HG02798 (cell line): Measurements from ENCODE around the gene BCO2.

Source experiments
- ATAC-seq: cut with Tn5 transposase; IDR thresholded peaks from one replicate; pipeline ENCODE4 v1.9.1; 2021; ENCODE audit warnings: mild to moderate bottlenecking; ENCODE audit not compliant: unreplicated experiment, poor library complexity

Gene BCO2

DNA sequence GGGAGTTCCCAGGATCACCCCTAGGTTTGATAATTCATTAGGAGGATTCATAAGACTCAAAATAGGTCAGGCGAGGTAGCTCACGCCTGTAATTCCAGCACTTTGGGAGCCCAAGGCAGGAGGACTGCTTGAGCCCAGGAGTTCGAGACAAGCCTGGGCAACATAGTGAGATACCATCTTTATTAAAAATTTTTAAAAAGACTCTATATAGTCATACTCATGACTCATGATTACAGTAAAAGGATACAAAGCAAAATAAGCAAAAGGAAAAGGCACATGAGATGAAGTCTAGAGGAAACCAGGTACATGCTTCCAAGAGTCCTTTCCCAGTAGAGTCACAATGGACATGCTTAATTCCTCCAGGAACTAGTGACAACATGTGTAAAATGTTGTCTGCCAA, 37.0 kb downstream of the BCO2 start:
- no peak for ATAC-seq

DNA sequence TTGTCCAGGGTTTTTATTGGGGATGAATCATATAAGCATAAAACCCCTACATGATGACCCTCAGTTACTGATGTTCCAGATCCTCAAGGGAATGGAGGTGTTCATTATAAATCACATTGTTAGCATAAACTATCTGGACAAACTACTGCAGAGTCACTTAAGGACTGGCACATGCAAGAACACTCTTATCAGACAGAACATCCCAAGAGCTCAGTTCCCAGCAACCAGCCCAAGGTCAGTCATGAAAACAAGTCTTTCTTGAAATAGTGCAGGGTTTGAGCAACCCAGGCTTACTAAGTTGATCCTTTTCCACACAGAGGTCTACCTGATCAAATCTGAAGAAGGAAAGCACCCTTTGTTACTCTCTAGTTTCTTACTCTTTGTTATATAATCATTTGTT, 37.4 kb downstream of the BCO2 start:
- ATAC-seq = no peak

DNA sequence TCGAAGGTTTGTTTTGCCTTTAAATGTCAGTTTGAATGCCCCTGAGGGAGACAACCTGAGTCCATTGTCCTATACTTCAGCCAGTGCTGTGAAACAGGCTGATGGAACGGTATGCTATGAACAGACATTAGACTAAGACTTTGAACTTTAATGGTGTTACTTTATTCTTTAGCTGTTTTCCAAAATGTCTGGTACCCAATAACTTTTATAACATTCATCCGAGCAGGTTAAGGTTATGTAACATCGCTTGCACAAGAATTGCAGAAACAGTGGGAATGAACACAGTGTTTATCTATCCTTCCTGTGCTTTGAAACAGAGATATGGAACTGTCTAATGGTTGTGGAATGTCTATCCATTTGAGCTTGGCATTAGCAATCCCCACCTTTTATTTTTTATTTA, 38.4 kb downstream of the BCO2 start:
- ATAC-seq = no peak

DNA sequence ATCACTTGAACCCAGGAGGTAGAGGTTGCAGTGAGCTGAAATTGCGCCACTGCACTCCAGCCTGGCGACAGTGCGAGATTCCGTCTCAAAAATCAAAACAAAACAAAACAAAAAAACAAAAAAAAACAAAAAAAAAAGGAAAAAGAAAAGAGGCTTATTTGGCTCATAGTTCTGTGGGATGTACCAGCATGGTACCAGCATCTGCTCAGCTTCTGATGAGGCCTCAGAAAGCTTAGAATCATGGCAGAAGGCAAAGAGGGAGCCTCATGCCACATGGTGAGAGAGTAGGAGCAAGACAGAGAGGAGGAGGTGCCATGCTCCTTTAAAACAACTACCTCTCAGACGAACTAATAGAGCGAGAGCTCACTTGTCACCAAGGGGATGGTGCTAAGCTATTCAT, 40.3 kb downstream of the BCO2 start:
- no peak for ATAC-seq

DNA sequence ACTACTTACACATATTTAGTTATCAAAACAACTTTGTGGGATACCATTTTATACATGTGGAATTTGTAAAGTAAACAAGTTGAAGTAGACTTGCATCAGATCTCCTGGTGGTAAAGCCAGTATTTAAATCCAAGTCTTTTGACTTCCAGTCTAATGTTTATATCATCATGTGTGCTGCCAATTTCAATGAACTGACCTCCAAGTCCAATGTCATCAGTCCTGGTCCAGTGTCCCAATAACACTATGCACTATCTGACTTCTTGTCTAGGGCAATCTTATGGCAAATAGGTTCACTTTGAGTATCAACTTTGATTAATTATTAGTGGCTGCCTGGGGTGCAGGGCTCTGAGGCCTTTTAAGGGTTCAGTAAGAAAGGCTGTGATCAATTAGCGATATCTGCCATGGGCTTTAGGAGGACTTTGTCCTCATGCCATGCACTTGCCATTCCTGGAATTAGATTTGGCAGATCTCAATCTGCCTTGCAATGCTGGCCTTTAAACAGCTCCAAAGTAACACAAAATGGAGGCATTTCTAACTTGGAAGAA, 41.3 kb downstream of the BCO2 start:
- no peak for ATAC-seq

DNA sequence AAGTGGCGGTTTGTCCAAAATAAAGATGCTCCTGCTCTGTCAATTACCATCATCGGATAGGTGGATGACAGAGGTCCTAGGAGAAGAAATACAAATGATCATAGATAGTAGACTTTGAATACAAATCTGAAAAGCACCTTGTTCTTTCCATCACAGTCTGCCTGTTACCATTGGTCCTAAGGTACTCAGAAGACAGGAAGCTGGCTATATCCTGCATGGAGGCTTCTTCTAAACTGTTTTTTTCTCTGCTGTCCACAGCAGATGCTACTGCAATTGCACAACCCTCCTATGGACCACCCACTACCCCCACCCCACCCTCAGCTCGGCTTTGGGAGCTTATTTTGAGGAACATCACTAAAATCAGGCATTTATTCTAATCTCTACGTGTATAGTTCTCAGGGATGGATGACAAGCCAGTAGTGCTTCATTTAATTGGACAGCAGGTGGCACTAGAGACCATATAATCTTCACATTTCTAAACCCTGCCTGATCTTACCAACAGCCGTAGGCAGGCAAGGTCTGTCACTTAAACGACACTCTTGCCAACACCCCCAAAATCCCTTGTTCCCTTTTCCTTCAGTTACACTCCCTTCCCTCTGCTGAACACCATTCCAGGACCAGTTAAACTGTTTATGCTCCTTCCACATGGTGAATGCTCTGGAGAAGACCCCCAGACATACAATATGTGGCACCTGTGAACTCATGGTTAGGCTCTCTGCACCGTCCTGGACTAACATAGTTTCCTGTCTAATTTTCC, 44.3 kb downstream of the BCO2 start:
- ATAC-seq = peak; percentile 98

DNA sequence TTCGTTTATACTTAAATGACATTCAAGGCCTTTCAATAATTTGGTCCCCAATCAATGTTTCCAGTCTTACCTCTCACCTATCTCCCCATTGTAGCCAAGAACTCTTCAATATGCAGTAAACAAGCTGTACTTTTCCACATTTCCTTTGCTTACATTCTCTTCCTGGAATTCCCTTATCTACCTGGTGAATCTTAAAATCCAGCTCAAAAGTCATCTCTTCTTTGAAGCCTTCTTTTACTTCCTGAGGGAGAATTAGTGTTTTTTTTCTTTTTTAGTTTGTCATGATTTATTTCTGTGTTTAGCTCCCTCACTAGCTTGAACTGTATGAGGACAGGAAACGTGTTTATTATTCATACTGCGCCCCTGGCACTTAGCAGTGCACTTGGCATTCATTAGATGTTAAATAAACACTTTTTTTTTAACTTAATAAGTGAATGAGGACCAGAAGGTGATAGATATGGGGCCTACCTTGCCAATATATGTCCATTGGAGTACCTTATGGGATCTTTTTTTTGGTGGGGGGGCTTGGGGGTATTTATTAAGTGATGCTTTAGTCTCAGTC, 46.0 kb downstream of the BCO2 start:
- no peak for ATAC-seq

DNA sequence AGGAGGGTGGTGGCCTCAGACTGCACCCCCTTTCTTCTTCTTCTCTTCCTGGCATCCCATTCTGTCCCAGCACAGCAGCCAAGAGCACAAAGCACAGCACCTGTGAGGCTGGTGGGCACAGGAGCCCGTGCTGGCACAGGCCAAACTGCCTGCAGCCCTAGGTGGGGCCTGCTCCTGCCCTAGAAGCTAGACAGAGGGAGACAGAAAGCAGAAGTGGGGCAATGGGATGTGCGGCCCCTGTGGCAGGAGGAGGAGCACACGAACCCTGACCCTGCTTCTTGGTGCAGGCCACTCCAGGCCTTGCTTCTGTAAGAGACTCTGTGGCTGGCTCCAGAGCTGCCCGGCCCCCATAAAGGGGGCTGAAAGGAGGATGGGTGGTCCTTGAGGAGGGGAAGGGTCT, 47.0 kb downstream of the BCO2 start:
- ATAC-seq = no peak

DNA sequence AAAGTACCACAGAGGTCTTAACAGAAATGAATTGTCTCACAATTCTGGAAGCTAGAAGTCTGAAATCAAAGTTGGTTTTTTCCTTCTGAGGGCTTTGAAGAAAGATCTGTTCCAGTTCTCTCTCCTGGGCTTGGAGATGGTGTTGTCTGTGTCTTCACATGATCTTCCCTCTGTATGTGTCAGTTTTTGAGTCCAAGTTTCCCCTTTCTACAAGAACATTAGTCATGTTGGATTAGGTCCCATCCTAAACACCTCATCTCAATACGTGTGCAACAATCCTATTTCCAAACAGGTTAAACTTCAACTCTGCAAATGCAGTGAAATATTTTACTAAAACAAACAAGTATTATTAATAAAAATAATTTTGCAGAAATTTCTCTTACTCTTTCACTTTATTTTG, 47.8 kb downstream of the BCO2 start:
- ATAC-seq = no peak

DNA sequence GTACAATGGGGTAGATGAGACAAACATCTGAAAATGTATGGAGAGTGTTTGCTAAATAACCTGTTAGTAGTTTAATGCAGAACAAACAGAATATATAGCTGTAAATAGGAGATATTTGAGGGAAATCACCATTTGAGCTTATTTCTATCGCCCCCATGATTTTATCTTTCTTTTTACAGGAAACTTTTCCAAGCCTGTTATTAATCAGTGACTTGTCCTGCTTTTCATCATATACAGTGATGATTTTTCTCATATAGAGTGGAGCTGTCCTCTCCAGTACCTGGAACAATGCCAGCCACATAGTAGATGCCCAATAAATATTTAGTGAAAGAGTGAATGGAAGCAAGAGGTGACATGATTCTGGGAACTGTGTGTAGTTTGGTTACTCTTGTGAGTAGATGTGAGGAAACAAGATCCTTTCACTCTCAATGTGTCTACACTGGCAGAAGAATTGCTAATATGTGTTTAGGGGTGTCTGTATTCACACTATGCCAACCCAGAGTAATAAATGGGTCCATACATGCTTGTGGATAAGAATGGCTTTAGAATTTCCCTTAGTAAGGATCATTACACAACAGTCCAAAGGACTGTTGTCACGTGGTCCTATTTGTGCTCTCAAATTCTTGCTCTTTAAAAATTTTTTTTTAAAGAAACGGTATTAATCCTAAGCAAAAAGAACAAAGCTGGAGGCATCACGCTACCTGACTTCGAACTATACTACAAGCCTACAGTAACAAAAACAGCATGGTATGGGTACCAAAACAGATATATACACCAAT, 48.6 kb downstream of the BCO2 start:
- no peak for ATAC-seq

DNA sequence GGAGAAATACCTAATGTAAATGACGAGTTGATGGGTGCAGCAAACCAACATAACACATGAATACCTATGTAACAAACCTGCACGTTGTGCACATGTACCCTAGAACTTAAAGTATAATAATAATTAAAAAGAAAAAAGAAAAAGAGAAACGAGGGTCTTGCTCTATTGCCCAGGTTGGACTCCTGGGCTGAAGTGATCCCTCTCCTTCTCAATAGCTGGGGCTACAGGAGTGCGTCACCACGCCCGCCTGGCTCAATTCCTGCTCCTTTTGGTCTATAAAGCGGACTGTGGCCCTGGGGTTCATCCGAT, 50.4 kb downstream of the BCO2 start:
- no peak for ATAC-seq

DNA sequence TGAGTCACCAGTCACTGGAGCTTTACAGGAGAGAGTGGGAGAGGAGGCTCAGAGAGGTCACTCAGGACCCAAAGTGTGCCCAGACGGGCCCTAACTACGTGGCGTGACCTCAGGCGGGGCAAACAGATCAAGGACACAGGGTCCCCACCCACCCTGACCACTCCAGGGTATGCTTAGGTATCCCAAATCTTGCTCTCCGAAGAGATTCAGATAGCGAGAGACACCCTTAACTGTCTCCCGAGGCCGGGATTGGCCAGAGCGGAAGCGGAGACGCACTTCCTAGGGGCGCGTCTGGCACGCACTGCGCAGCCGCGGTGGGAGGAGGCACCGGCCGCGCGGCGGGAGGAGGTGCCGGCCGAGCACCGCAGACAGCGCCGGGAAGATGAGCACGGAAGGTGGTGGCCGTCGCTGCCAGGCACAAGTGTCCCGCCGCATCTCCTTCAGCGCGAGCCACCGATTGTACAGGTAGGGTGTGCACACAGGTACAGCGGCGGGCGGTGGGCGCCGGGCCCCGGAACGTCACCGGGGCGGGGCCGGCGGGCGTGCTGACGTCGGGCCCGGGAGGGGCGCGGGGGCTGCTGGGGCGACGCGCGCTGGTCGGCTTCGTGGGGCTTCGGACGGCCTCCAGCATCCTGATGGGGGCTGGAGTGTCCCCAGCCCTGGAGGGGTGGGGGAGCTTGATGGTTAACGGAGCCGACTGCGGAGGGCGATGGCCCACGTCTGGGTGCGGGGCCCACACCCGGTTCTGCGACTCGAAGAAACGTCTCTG, 50.9 kb downstream of the BCO2 start, which contains the start of gene PTS:
PTS (plus strand) TSS at position 367 of the 769 bp plus-strand sequence; CDS start at position 383, 16 bp downstream.
- ATAC-seq = peak; percentile 96

DNA sequence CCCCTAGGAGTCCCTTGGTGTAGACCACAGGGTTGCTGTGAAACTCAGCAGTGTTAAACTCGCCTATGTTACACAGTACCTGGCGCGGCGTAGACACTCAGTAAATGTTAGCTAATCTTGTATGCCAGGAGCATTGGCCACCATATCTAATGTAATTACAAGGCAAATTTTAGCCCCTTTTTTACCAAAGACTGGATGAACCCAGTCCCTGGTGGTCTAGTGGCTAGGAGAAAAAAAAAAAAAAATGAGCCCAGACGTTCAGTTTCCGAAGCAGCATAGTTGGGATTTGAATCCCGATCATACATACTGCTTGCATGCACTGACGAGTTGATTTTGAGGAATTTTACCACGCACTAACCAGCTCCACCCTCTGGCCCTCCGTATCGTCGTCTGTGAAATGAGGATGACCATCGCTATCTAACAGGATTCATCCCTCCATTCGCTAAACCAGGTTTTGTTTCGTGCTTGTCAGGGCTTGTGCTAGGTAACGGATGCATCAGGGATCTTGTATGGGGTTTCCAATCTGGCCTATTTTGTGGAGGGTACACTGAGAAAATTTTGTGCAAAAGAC, 51.6 kb downstream of the BCO2 start:
- peak; percentile 48 for ATAC-seq

DNA sequence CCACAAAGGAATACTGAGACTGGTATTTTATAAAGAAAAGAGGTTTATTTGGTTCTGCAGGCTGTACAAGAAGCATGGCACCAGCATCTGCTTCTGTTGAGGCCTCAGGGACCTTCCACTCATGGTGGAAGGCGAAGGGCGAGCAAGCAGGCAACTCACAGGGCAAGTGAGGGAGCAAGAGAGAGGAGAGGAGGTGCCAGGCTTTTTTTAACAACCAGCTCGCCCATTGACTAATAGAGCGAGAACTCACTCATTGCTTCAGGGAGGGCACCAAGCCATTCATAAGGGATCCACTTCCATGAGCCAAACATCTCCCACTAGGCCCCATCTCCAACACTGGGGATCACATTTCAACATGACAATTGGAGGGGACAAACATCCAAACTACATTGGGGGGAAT, 52.2 kb downstream of the BCO2 start:
- no peak for ATAC-seq

DNA sequence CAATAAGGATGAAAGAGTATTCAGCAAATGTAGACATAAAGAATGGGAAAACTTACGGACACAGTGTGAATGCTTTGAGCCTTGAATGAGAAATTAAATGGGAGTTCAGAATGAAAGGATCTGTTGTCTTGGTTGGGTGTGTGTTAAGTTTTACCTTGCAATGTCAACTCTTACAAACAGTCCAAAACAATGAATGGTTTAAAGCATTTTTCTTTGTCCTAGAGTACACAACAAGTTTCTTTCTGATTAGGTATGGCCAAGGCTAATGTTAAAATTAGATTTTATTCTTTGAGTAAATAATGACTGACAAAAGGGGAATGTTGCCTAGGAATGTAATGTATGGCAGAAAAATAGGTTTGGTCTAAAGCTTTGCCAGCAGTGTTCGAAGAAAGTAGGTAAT, 53.4 kb downstream of the BCO2 start:
- ATAC-seq = no peak

DNA sequence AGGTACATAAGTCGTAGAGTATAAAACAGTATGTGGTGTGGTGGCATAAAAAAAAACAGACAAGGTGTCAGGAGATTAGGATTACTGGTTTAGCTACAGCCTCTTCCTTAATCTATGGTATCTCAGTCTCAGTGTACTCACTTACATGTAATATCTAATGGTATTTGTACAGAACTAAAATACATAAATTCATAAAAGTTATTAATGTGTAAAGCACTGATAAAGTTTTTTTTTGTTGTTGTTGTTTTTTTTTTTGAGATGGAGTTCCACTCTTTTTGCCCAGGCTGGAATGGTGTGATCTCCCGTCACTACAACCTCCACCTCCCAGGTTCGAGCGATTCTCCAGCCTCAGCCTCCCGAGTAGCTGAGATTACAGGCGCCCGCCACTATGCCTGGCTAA, 53.8 kb downstream of the BCO2 start:
- ATAC-seq = no peak

DNA sequence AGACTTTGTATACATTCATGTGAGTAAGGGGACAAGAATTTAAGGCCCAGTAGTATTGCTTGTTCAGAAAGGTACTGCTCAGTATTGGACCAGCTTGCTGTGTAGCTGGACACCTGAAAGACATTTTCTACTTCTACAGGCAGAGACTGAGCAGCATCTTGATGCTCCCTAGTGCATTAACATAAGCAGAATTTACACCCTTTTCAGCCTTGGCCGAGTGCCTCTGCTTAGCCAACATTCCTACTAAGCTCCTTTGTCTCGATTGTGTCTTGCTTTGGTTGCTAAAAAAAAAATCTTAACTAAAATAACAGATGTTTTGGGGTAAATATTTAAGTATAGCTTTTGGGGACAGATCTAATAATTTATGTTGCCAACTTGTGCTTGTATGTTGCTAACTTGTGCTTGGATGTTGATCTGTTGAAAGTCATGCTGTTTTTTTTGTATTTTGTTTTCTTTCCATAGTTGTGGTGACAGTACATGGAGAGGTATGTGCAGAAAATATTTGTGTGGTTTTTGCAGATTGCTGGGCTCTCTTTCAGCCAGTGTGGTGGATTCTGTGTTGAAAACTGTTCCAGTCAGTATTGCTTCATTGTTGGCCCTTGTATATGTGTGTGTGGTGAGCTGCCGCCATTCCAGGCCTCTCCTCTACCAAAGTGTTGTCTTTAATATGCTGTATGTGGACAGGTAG, 54.6 kb downstream of the BCO2 start:
- ATAC-seq = no peak

DNA sequence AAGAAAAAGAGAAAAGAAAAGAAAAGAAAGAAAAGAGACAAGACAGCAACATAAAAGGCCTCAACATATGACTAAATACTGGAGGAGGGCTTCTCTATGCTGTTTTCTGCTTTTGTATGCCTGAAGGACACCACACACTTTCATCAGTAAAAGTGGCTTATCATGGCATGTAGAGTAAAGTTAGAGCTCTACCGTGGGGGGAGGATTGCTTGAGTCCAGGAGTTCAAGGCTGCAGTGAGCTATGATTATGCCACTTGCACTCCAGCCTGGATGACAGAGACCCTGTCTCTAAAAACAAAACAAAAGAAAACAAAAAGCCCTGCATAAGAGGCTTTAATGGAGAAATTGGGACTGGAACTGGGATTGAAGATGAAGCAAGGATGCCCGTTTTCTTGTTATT, 56.6 kb downstream of the BCO2 start:
- ATAC-seq = no peak

DNA sequence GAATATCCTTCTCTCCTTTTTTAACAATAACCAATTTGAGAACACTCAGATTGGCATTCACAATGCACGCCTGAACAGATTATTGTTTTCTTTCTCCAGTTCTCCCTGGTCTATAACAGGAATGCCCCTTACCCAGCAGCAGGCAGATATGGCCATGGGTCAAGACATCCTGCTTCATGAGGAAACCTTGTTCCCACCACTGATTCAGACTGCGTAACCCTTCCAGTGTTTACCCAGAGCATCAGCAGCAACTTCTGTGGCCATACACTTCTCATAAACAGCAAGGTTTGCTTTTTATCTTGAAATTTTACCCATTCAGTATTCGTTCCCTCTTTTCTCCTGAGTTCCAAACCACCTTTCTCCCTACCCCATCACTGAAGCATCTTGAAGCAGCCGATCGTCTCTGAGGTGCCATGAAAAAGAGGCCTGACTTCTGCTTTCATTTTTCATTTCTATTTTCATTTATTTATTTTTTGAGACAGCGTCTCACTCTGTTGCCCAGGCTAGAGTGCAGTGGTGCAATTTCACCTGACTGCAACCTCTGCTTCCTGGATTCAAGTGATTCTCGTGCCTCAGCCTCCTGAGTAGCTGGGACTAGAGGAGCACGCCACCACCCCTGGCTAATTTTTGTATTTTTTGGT, 60.6 kb downstream of the BCO2 start:
- no peak for ATAC-seq
